ENCODE data around the gene CDADC1.
"Not testable (repeated sequence)": the region's sequence is repeated elsewhere in the genome, so short reads cannot be mapped to it uniquely, and the experiment has no call there.

CDADC1 gene

GRCh38 chr13:49315756-49316482 is 68.2 kb downstream of the CDADC1 start:
- no peak for DNase-seq (ENCODE audit: low read depth)

DNA sequence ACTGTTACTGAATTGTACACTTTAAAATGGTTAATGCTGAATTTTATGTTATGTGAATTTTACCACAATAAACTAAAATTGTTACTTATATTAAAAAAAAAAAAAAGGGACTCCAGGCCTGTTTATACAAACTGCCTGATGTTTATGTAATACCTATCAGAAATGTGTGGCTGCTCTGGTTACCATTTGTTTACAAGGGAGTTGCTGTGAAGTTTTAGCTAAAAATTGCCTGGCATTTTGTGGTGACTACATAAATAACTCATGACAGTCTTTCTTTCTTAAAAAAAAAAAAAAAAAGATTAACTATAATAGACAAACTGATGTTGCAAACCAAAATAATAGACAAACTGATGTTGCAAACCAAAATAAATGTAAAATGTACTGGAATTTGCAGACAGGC is 71.8 kb downstream of the CDADC1 start:
- no peak for DNase-seq (ENCODE audit: low read depth)

DNA sequence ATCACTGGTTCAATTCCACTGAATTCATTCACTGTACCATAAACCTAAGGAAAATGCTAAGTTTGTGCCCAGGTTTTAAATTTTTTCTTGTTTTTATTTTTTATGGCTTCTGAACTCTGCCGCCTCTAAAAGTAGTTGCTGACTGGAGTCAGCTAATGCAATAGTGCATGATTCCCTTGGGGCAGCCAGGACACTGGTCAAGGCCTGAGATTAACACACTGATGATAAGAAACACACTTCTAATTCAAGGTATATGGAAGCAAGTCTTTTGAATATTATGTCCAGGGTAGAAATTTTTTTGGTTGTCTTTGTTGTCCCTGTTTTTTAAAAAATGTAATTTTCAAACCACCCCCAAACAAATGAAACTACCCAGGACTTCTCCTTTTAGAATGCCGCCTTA is 72.2 kb downstream of the CDADC1 start:
- DNase-seq (ENCODE audit: low read depth) = no peak

GRCh38 chr13:49320975-49321374 is 73.2 kb downstream of the CDADC1 start:
- DNase-seq (ENCODE audit: low read depth) = no peak

DNA sequence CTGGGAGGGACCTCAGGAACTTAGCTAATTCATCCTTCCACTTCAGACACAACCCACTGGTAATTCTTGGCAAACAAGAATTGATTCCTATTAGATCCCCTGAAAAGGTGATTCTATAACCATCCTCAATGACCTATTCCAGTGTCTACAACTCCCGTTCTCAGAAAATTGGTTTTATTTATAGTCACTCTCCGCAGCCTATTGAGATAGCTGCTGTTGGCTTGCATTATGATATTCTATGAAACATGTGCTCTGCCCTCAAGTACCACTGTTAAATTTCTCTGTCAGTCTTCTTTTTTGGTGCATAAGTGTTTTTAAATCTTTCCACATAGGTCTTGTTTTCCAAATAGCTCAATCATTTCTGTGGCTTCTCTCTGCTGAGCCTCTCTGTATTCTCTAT is 75.0 kb downstream of the CDADC1 start:
- no peak for DNase-seq (ENCODE audit: low read depth)

DNA sequence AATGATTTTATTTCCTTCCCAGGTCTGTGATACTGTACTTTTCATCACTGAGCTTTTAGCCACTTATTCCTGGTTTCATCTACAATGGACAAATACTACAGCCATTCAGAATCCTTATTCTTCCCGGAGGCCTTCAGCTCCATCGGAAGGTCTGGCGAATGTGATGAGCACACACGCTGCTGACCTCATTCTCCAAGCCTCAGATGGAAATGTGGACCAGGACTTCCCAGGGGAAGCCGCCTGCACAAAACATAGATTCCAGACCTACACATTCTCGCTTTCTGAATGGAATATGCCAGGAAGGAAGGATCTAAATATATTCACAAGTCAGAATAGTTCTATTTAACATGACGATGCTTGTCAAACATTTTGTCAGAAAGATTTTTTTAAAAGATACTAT is 75.6 kb downstream of the CDADC1 start:
- no peak for DNase-seq (ENCODE audit: low read depth)

DNA sequence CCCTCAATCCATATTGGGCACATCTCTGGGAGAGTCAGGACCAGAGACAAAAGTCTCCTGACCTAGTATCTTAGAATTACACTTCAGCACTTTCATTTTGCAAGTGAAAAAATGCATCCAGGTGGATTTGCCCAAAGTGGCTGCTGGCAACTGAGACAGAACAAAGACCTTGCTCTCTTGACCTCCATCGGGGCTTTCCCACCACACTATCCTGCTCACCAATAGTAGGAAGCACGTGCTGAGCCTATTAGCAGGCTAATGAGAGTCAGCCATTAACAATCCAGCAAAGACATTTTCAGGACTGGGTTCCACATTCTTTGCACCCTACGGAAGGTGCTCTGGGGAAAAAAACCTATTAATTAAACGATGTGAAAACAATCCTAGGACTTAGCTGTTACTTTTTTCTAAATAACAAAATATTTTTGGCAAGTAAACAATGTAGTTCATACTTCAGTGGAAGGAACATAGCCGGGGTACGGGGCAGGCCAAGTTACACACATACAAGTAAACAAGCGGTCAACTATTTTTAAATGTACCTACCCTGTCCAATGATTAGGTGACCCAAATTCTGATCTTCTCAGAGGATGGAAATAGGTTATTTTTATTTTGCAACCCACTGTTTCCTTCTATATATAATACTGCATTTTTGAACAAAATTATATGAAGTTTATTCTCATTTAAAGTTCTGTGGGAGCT is 78.6 kb downstream of the CDADC1 start:
- DNase-seq (ENCODE audit: low read depth) = no peak

- not testable (repeated sequence) for DNase-seq (ENCODE audit: low read depth)
These were observed 79.4 kb downstream of the CDADC1 start for GRCh38 chr13:49327145-49327544.

DNA sequence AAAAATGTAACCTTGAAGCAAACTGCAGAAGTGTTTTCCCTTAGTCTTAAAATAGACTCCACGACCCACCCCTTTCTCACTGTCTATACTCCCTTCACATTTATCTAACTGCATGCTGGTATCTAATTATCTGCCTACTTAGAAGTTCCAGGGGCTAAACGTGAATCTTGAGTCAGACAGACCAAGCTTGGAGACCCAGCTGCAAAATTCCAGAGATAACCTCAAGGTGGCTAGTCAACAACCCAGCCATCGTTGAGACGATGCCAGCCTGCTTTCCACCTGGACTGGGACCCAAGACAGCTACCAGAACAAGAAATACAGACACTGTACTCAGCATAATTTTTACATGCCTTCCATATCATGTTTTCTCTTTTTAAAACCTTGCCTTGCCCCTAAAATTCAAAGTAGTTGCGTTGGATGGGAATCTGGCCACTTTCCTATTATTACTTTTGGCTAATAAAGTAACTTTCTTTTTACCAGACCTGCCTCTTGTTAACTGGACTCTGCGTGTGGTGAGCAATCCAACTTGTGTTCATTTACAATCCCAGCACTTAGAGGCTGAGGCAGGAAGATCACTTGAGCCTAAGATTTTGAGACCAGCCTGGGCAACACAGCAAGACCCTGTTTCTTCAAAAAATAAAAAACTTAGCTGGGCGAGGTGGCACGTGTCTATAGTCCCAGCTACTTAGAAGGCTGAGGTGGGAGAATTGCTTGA is 82.3 kb downstream of the CDADC1 start:
- no peak for DNase-seq (ENCODE audit: low read depth)

- DNase-seq (ENCODE audit: low read depth) = no peak
These were observed 82.8 kb downstream of the CDADC1 start for GRCh38 chr13:49330546-49330864.

DNA sequence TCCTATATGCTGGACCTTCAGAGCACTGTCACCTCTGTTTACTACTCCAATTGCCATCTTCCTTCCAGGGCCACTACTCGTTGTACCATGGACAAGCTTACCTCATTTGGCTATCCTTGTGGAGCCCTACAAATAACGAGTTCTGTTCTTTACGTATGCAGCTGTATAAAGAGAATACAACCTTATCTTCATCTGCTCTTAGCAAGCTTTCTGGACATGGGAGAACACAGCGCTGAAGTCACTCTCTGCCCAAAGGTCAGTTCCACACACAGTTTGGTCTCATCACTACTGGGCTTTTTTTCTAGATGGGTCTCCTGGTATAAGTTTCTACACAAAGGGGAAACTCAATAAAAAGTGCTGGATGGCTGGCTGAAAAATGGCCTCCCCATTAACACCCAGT is 88.9 kb downstream of the CDADC1 start:
- DNase-seq (ENCODE audit: low read depth) = no peak

DNA sequence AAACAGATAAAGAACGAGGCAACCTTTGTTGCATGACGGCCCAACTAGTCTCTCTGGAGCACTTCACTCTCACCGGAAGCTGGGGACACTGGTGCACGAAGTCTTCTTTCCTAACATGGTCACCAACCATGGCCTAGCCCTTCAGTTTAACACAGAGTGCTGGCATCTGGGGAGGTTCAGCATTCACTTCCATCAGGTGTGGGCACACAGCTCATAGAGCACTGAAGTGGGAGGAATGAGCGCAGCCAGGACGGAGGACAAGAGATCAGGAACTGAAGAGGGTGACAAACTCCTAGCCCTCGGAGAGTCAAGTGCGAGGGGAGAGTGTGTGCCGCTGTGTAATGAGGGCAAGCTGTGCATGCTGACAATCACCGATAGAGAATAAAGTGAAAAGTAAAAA is 92.4 kb downstream of the CDADC1 start:
- no peak for DNase-seq (ENCODE audit: low read depth)

- DNase-seq (ENCODE audit: low read depth) = no peak
These were observed 93.8 kb downstream of the CDADC1 start for GRCh38 chr13:49341517-49341916.

GRCh38 chr13:49341941-49342340 is 94.2 kb downstream of the CDADC1 start:
- no peak for DNase-seq (ENCODE audit: low read depth)

DNA sequence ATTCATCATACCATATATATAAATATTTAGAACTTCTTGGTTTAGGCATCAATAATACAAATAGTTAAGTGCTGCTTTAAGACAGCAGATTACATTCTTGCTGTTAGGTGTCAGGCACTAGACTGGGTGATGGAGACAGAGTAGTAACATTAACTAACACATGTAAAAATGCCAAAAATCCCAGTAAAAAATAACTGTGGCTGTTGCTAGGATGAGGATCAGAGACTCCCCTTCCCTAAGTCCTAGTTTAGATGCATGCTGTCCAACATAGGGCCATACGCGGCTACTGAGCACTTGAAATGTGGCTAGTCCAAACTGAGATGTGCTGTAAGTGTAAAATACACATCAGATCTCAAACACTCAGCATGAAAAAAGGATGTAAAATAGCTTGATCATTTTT is 94.7 kb downstream of the CDADC1 start:
- DNase-seq (ENCODE audit: low read depth) = no peak
